Loucy (cell line): Measurements from ENCODE around the gene LRRK1.

Experiments used
- EZH2phosphoT487 ChIP-seq: fragments of 200-600 bp; IDR thresholded peaks from 2 replicates; pipeline ENCODE4 v1.6.1; 2018; ENCODE audit warnings: antibody characterized with exemption, mild to moderate bottlenecking, moderate library complexity, borderline replicate concordance
- TF ChIP-seq, protein P1 (sequence below): fragments of 200-600 bp; sonication (generic); conservative IDR thresholded peaks from 2 replicates; pipeline ENCODE4 v1.5.1; 2014; ENCODE audit warnings: mild to moderate bottlenecking, antibody characterized with exemption, low read length

DNA sequence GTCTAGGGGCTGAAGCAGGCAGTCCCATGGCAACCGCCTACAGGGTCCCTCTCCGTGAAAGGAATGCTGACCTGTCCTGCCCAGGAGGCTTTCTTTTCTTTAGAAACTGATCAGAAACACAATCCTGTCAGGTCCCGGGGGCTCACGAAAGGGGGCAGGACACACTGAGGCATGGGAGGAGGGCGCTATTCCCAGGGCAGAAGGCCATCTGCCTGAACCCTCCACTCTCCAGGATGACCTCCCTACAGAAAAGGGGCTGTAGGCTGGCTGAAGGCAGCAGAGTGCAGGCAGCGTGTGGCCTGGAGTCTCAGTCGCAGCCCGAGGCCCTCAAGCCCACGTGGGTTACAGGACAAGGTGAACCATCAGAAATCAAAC is 18.4 kb upstream of the LRRK1 start:
- TF ChIP-seq, protein P1, sequence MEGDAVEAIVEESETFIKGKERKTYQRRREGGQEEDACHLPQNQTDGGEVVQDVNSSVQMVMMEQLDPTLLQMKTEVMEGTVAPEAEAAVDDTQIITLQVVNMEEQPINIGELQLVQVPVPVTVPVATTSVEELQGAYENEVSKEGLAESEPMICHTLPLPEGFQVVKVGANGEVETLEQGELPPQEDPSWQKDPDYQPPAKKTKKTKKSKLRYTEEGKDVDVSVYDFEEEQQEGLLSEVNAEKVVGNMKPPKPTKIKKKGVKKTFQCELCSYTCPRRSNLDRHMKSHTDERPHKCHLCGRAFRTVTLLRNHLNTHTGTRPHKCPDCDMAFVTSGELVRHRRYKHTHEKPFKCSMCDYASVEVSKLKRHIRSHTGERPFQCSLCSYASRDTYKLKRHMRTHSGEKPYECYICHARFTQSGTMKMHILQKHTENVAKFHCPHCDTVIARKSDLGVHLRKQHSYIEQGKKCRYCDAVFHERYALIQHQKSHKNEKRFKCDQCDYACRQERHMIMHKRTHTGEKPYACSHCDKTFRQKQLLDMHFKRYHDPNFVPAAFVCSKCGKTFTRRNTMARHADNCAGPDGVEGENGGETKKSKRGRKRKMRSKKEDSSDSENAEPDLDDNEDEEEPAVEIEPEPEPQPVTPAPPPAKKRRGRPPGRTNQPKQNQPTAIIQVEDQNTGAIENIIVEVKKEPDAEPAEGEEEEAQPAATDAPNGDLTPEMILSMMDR, result no peak
- no peak for TF ChIP-seq EZH2phosphoT487
